UCSD-AML1 (cell line): ENCODE results near the gene SLC44A1.

Experiments used
- DNase-seq: peaks from one replicate; lab custom pipeline; 2025; ENCODE audit not compliant: unreplicated experiment; lab: John Stamatoyannopoulos, UW

Gene SLC44A1

DNA sequence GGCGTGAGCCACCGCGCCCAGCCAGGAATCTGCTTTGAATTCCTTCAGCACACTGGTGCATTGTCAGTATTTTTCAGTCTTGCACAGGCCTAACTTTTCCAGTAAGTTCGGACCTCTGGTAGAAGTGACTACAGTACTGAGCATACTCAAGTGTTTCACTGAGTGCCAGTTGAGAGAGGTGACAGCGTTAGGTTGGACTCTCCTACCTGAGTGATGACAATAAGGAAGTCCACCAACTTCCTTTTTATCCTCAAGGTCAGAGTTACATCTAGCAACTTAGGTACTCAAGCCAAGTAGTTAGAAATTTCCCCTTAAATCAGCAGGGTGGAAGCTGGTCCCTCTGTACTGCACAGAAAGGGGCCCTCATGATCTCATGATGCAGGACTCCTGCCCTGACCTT, 177.4 kb downstream of the SLC44A1 start:
- no peak for DNase-seq

DNA sequence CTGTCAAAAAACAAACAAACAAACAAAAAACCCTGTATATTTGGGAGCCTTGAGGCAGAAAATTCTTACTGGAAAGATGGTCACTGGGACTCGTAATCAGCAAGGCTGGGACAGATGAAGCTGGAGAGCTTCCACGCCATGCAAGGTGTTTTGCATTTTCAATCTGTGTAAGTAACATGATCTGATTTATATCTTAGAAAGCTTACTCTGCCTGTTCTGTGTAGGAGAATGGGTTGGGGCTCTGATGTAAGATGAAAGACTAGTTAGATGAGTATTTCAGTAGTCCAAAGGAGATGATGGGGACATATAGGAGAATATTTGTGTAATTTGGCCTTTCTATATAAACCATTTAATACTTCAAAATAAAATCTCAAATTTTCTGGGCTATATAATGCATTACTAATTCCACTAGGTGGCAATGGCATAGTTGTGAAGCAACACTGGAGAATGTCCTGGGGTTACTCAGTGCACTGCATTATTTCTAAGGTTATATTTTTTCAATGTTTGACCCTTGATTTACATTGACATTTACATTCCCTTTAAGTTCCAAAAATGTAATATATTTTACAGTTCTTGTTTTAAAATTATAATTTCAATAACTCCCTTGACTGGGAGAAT, 181.5 kb downstream of the SLC44A1 start:
- DNase-seq, result no peak

DNA sequence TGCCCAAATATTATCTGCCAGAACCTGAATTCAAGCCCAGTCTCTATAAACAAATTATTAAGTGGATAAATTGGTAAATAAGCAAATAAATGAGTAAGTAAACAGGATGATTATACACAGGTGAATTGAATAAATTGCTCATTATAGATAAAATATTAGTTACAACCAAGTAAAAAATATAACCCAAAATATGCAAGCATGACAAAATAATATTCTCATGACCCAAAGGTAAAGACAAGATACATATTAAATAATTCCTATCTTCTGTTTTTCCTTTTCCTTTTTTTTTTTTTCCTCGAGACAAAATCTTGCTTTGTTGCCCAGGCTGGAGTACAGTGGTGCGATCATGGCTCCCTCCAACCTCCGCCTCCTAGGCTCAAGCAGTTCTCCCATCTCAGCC, 182.2 kb downstream of the SLC44A1 start:
- no peak for DNase-seq

DNA sequence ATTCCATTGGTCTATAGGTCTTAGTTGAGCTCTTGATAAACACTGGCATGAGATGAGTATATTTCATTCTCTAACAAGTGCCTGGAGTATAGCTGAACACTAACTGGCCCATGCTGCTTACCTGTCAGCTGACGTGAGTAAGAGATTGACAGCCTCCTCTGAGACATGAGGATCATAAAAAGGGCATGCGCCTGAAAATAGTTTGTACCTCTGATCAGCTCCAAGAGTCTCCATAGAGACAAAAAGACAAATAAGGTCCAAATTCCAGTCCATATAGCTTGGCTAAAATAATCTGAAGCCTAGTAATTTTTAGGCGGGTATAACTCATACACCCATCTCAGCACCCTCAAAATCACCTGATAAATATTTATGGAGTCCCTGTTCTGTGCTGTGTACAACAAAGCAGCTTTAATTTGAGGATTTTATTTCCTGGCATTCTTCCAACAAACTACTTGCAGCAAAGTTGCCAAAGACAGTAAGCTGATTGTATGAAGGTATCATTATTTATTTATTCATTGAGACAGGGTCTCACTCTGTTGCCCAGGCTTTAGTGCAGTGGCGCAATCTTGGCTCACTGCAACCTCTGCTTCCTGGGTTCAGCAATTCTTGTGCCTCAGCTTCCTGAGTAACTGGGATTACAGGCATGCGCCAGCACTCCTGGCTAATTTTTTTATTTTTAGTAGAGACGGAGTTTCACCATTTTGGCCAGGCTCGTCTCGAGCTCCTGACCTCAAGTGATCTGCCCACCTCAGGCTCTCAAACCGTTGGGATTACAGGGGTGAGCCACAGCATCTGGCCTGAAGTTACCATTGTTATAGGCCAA, 187.2 kb downstream of the SLC44A1 start:
- DNase-seq, result no peak

DNA sequence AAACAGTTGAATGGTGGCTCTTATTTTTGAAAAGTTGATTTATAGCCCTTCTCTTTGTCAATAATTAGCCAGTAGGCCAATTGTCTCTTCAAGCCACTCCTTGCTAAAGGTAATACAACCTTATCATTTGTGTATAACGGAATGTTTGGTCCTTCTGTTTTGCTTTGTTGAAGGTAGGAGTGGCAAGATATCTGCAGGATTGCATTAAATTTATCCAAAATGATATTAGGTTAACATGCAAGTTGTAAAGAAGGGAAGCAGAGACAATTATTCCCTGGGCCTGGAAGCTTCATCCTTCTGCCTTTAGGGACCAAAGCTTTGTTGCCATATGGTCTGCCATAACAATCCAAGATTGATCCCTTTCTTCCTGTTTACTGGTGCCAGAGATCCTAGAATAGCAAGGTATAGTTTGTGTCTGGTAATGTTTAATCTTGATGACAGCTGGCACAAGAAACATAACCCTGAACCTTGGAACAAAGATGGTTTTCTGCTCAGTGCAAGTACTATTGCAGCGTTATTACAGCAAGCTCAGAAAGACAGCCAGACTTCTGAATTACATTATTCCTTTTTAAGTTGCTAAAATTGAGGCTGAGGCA, 187.9 kb downstream of the SLC44A1 start:
- DNase-seq, result no peak

DNA sequence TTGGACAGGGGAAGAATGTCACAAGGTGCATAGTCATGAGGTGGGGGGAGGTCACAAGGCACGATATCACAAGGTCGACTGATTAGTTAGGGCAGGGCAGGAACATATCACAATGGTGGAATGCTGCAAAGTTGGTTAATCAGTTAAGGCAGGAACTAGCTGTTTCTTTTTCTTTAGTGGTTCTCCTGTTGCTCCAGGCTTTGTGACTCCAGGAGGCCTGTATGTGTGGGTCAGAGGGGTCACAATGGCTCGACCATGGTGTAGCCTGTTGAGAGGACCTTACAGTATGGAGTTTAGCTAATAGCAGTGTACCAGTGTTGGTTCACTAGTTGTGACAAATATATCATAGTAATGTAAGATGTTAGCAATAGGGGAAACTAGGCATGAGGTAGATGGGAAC, 191.0 kb downstream of the SLC44A1 start:
- no peak for DNase-seq

DNA sequence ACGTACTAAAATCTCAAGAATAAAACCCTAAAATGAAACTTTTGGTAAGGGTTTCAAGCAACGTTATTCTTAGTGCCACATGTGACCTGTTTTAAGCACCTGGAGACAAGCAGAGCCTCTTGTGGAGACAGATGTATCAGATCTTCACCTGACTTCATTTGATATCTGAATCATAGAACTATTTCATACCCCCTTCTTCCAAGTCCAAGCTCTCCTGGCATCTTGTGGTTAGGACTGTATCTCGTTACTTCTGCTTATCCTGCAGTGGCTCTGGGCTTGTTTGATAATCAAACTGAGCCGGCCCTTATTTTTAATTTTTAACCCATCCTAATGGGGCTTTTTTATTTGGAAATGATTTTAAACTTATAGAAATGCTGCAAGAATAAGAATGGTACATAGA, 192.3 kb downstream of the SLC44A1 start:
- no peak for DNase-seq

DNA sequence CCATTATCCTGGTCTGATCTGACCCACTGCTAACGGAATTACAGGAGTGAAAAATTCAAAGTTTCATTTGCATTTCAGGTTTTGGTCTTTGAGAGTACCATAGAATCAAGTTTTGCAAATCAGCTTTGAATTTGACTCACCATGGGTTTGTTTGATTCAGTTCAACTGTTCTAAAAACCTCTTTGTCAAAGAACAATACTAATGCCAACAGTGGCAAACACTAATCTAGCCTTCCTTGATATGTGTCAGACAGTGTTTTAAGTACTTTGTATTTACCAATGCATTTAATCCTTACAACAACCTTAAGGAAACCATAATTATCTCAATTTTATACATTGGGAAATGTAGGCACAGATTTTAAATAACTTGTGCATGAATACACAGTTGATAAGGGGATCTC, 193.3 kb downstream of the SLC44A1 start:
- DNase-seq, result no peak

DNA sequence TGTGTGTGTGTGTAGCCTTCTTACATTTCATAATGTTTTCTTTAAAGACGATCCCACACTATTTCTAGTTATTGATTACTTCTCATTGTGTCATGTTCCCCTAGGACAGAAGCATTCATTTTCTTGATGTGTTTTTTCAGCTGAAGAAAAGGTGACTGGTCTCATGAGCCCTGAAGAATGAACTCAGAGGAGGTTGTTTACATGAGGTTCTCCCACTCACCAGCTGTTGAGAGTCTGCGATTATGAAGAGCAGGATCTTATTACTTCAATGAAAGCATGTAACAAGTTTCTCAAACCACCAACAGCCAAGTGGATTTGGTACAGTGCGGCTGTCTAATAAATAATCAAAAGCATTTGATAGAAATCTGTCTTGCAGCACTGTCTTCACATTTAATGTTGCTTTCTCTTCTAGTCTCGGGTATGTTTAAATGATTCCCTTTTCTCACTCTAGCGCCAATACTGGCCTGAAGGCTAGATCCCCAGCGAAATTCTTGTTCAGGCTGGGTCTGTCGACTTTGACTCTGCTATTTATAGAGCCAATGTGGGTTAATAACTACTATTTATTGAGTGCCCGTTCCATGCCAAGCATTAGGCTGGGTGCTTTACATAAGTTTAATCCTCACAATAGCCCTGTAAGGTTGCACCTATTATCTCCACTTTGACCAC, 193.8 kb downstream of the SLC44A1 start:
- no peak for DNase-seq

DNA sequence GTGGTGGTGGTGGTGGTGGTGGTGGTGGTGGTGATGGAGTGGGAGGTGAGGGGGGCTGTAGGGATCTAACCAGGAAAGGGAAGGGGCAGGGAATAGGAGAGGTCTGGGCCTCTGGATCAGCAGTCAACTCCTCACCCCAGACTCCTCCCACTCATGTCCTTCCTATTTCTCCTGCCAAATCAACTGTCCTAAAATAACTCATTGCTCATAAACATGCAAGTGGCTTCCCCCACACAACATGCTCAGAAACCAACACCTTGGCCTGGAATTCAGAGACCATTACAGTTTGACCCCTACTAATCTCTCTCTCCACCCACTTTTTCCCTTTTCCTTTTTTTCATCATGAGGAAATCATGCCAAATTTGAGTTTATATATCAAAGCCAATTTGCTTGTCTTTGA, 195.0 kb downstream of the SLC44A1 start:
- no peak for DNase-seq

DNA sequence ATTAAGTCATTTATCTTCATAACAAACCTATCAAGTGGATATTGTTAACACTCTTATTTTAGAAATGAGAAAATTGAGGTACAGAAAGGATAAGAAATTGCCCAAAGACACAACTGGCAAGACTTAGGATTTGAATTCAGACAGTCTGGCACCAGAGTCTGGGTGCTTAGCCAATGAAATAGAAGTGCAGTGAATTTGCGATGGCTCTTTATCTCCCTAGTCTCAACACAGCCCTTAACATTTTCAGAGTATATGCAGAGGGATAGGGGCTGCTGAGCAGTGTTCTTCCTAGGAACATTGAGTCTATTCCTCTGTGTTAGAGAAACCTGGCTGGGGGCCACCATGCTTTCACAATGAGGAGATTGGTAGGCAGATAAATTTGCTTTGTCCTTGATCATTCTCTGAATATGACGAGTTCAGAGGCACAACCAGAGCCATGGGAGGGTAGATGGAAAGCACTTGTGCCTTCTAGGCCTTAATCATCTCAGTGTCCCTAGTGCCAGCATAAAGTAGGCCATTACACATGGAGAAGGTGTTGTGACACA, 197.2 kb downstream of the SLC44A1 start:
- DNase-seq, result no peak

DNA sequence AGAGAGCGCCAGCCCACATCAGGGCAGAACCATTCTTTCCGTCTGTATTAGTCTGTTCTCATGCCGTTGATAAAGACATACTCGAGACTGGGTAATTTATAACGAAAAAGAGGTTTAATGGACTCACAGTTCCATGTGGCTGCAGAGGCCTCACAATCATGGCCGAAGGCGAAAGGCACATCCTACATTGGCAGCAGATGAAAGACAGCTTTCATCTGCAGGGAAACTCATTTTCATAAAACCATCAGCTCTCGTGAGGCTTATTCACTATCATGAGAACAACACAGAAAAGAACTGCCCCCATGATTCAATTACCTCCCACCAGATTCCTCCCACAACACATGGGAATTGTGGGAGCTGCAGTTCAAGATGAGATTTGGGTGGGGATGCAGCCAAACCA, 198.7 kb downstream of the SLC44A1 start:
- no peak for DNase-seq

DNA sequence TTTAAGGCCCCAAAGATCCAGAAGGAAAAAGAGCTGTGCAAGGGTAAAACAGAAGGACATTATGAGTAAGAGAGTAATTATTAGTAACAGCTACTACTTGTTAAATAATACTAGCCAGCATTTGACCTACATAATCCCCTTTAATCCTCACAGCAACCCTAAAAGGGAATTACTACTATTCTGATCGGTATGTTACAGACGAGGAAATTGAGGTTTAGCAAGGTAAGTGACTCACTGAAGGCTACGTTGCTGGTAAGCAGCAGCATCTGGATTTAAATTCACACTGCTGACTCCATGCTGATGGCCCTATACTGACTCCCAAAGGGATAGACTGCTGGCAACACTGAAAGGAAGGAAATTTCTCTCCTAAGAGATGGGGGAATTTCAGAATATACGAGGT, 199.7 kb downstream of the SLC44A1 start:
- no peak for DNase-seq

DNA sequence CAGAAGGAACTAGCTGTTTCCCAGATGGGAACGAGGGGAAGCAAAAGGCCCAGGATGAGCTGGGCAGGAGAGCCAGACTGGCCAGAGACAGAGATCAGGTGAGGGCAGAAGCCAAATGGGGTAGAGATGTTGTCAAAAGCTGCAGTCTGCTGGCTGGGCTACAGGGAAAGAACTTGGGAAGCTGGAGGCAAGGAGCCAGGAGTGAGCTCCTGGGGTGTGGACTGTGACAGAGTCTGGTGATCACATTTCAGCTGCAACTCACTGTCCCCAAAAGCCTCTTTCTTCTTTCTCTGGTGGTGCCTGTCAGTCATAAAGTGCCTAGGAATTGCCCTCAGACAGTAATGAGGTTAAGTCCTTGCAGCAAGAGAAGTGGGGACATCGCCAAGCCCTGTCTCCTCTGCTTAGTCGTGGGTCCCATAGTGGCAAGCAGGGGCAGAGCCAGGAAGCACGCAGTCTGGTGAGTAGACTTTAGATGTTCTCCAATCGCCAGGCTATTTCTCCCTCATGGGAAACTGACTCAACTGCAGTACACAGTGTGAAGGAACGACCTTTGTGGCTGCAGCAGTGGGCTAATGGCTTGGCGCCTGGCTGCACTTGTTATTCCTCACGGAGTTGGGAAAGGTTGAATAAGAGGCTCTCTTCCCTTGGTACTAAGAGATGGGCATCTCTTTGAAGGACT, 200.9 kb downstream of the SLC44A1 start:
- DNase-seq, result no peak

DNA sequence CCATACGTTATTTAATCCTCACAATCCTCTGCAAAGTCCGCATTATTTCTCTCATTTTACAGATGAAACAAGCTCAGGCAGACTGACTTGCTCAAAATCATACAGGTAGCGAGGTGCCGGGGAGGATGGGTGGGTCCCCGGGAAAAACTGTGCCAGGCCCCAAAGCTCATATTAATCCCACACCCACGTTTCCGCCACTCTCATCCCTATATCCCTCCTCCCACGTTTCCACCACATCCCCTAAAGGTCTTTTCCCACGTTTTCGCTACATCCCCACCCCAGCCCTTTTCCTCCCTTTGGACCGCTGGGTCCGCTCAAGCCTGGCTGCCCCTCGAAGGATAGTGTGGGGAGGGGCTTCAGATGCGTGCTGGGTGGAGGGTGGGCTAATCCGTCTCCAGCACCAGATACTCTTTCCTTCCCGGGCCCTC, 202.9 kb downstream of the SLC44A1 start:
- no peak for DNase-seq

DNA sequence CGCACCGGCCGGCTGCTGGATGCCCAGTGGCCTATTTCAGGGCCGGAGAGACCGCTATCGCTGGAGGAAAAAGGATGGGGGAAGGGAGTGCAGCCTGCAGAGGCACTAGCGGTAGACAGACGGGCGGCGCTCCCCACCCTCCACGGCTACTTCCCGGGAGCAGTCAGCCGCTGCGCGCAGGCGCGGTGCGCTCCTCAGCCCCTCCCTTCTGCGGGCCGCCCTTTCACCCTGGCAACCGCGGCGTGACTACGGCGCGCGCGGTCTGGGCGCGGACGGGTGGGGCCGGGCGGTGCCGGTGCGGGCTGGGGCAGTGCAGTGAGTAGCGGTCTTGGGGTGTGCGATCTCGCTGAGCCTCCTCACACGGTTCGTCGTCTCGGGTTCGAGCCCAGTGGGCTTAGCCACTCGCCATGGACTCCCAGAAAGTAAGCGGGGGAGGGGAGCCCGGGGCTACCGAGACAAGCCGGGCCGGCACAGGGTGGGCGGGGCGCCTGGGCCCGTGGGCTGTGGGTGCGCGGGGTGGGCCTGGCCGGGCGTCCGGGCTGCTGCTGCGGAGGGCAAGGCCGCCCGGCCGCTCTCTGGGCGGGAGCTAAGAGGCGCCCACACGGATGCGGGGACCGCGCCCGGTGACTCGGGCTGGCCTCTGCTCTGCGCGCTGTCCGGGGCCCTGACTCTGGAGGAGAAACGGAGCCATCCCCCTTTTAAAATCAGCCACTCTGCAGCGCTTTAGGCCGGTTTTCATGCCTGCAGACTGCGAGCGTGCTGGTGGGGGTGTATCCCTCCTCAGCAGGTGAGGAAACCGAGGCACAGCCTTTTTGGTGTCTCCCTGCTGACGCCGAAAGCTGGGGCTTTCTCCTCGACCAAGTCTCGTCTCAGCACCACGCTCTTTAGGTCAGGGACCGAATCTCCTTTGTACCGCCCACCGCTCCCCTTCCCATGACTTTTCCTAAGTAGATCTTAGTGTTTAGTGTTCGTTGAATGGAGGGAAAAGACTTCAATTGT, 203.7 kb downstream of the SLC44A1 start, which contains the start of gene FSD1L:
Gene FSD1L (plus strand): TSS at position 221 of the 999 bp plus-strand sequence. CDS start 187 bp downstream, at position 408.
- DNase-seq, result peak; percentile 90

DNA sequence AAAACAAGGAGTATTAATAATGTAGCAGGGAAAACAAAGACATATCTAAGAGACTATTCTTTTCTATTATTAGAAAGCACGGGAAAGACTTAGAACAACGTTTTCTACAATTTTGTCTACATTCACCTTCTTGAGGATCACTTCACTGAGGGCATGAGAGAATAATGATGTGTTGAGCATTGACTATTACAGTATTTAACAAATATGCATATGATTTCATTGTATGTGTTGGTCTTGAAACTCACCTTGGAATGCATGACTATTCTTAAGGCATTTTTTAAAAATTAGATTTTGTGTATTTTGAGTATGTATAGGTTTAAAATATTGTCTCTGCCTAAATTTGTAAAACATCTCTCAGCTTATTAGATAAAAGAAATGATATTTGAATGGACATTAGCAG, 204.6 kb downstream of the SLC44A1 start:
- no peak for DNase-seq

DNA sequence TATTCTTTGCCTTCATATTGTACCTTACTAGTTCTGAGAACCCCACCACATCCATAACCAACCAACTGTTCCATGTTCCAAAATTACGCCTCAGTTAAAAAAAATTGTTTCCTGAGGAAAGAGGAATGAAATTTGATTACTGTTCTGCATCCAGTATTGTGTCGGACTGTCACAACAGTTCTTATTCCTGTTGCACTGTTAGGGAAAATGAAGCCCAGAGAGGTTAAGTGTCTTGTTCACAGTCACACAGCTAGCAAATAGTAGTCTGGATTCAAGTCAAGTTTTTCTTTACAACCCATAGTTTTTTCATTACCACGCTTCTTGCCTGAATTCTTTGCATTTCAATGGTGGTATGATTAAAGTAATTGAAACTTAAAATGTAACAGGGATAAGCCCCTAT, 207.7 kb downstream of the SLC44A1 start:
- DNase-seq, result no peak

DNA sequence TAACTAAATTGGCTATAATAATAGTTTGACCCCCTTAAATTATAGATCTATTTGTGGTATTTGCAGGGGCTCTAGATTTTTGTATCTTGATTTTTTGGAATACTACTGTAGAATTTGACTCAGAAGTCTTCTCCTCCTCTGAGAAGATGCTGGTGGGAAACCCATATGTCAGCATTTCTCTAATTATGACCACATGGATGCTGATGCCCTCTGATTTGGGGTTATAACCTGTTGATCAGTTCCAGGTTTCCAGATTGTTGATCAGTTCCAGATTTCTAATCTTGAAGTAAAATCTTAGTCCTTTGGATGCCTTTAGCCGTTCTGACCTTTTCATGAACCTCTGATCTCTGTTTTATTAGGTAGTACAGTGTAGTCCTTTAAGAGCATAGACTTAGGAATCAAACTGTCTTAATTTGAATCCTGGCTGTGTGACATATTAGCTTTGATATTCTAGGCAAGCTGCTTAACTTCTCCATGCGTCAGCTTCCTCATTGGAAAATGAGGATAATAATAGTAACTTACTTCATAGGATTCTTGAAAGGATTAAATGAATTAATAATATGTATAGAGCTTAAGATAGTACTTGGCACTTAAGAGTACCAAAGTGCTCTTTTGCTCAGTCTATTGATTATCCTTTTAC, 211.5 kb downstream of the SLC44A1 start:
- no peak for DNase-seq
